ENCODE measurements around the gene ASF1A. TPM values are rescaled to one million over a fixed set of nuclear protein-coding genes. Genes with fewer than 3 reads are reported as not detected.

ASF1A gene
- total and polyA plus RNA-seq, 2 of the 13 experiments (the other 11 are each of a cell fraction or from before 2014, with no cell fraction given) = 14.5 to 49.9 TPM

DNA sequence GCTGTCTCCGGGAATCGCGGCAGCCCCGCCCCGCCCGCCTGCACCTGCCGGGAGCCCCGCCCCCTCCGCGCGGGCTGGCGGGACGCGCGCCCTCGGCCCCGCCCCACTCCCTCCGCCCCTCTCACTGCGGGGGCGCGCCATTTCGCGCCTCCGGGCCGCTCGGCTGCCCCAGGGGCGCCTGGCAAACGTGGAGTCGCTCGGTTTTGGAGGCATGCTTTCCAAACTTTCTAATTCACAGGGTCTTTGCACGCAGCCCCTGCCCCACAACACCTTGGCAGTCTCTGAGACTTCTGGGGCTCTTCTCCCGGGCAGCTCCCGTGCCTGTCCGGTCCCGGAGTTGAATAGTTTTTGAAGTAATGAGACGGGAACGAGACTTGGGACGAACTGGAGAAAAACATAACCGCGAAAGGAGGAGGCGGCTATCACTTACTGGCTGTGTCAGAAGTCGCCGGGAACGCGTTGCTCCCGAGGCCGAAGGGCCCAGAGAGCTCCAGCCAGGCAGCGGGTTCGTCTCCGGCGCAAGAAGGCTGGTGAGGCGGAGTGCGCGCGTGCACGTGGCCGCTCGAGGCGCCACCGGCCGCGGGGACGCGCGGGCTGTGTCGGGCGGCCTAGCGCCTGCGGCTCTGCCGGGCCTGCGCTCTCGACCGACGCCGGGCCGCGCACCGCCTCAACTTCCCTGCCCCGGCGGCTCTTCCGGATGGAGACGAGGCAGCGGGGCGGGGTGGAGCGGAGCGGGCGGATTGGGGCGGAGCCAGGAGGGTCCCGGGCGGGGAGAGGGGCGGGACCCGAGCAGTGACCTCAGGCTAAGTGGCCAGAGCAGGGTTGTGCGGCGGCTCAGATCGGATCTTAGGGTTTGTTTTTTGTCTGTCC, 40.7 kb downstream of the ASF1A start, which contains the start of gene MCM9 (continued):
- TF ChIP-seq NRL (CRISPR knock-in tag; IDR thresholded peaks at IDR 0.05; ENCODE audit: borderline replicate concordance) (peak; percentile 90), FOSL1 (CRISPR knock-in tag; IDR thresholded peaks at IDR 0.05; ENCODE audit: borderline replicate concordance) (no peak), ZNF776 (CRISPR knock-in tag; IDR thresholded peaks at IDR 0.05) (no peak; the same call in 1 of the 2 replicates), ZNF234 (CRISPR knock-in tag; conservative IDR thresholded peaks at IDR 0.05) (no peak), NR2C2 (CRISPR knock-in tag; IDR thresholded peaks at IDR 0.05; ENCODE audit: borderline replicate concordance) (peak; percentile 56), YEATS2 (CRISPR knock-in tag; IDR thresholded peaks at IDR 0.05; ENCODE audit: borderline replicate concordance) (peak; percentile 43; the same call in 1 of the 2 replicates), RFXAP (CRISPR knock-in tag; IDR thresholded peaks at IDR 0.05; ENCODE audit: borderline replicate concordance) (peak; percentile 91; the same call in 1 of the 2 replicates), ELF1 (CRISPR knock-in tag; IDR thresholded peaks at IDR 0.05) (peak; percentile 85), ETV5 (CRISPR knock-in tag; IDR thresholded peaks at IDR 0.05; ENCODE audit: borderline replicate concordance) (peak; percentile 87), ISX (CRISPR knock-in tag; conservative IDR thresholded peaks at IDR 0.05) (0 out of 2 replicates have a peak, but pooled peaks have one; percentile 60), MYC (CRISPR knock-in tag; IDR thresholded peaks at IDR 0.05; ENCODE audit: borderline replicate concordance) (peak; percentile 94), GATA4 (IDR thresholded peaks at IDR 0.05; ENCODE audit: borderline replicate concordance, low read depth) (0 out of 2 replicates have a peak, but pooled peaks have one; percentile 10), ZNF709 (CRISPR knock-in tag; IDR thresholded peaks at IDR 0.05) (peak; percentile 87), ZNF549 (CRISPR knock-in tag; IDR thresholded peaks at IDR 0.05) (no peak), KLF13 (CRISPR knock-in tag; IDR thresholded peaks at IDR 0.05) (peak; percentile 33; the same call in 1 of the 2 replicates), ZNF746 (CRISPR knock-in tag; IDR thresholded peaks at IDR 0.05) (peak; percentile 58; the same call in 1 of the 2 replicates), ELF4 (CRISPR knock-in tag; IDR thresholded peaks at IDR 0.05; ENCODE audit: borderline replicate concordance) (no peak), ZNF773 (CRISPR knock-in tag; IDR thresholded peaks at IDR 0.05; ENCODE audit: borderline replicate concordance) (peak; percentile 17; the same call in 1 of the 2 replicates), SP1 (IDR thresholded peaks at IDR 0.05) (no peak), SP1 (CRISPR knock-in tag; IDR thresholded peaks at IDR 0.05) (peak; percentile 80), ZNF329 (CRISPR knock-in tag; IDR thresholded peaks at IDR 0.05; ENCODE audit: low read depth) (peak; percentile 69; the same call in 1 of the 2 replicates), MZF1 (CRISPR knock-in tag; IDR thresholded peaks at IDR 0.05; ENCODE audit: borderline replicate concordance) (no peak)
- TF ChIP-seq, protein P1, sequence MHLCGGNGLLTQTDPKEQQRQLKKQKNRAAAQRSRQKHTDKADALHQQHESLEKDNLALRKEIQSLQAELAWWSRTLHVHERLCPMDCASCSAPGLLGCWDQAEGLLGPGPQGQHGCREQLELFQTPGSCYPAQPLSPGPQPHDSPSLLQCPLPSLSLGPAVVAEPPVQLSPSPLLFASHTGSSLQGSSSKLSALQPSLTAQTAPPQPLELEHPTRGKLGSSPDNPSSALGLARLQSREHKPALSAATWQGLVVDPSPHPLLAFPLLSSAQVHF (CRISPR knock-in tag; IDR thresholded peaks at IDR 0.05) = 0 out of 2 replicates have a peak, but pooled peaks have one; percentile 41
- TF ChIP-seq, protein P2, sequence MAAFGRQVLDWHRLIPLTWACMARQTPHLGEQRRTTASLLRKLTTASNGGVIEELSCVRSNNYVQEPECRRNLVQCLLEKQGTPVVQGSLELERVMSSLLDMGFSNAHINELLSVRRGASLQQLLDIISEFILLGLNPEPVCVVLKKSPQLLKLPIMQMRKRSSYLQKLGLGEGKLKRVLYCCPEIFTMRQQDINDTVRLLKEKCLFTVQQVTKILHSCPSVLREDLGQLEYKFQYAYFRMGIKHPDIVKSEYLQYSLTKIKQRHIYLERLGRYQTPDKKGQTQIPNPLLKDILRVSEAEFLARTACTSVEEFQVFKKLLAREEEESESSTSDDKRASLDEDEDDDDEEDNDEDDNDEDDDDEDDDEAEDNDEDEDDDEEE (CRISPR knock-in tag; IDR thresholded peaks at IDR 0.05) = peak; percentile 69; the same call in 1 of the 2 replicates
- TF ChIP-seq, protein P3, sequence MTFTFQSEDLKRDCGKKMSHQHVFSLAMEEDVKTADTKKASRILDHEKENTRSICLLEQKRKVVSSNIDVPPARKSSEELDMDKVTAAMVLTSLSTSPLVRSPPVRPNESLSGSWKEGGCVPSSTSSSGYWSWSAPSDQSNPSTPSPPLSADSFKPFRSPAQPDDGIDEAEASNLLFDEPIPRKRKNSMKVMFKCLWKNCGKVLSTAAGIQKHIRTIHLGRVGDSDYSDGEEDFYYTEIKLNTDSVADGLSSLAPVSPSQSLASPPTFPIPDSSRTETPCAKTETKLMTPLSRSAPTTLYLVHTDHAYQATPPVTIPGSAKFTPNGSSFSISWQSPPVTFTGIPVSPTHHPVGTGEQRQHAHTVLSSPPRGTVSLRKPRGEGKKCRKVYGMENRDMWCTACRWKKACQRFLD (CRISPR knock-in tag; IDR thresholded peaks at IDR 0.05; ENCODE audit: borderline replicate concordance) = peak; percentile 89; the same call in 1 of the 2 replicates
- TF ChIP-seq, protein P4, sequence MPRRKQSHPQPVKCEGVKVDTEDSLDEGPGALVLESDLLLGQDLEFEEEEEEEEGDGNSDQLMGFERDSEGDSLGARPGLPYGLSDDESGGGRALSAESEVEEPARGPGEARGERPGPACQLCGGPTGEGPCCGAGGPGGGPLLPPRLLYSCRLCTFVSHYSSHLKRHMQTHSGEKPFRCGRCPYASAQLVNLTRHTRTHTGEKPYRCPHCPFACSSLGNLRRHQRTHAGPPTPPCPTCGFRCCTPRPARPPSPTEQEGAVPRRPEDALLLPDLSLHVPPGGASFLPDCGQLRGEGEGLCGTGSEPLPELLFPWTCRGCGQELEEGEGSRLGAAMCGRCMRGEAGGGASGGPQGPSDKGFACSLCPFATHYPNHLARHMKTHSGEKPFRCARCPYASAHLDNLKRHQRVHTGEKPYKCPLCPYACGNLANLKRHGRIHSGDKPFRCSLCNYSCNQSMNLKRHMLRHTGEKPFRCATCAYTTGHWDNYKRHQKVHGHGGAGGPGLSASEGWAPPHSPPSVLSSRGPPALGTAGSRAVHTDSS (CRISPR knock-in tag; conservative IDR thresholded peaks at IDR 0.05) = no peak
